ENCODE data around the gene BCL7B.
"Not testable (repeated sequence)": the region's sequence is repeated elsewhere in the genome, so short reads cannot be mapped to it uniquely, and the experiment has no call there.

DNA sequence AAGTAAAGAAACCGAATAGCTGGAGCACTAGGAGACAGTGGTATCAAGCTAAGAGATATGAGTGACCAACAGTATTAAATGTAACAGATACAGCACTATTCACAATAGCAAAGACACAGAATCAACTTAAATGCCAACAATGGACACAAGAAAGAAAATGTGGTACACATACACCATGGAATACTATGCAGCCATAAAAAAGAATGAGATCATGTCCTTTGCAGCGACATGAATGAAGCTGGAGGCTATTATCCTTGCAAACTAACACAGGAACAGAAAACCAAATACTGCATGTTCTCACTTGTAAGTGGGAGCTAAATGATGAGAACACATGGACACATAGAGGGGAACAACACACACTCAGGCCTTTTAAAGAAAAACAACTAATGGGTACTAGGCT, 62.0 kb downstream of the BCL7B start:
- TF ChIP-seq YEATS2 (CRISPR knock-in tag; IDR thresholded peaks at IDR 0.05; ENCODE audit: borderline replicate concordance); TOE1 (CRISPR knock-in tag; IDR thresholded peaks at IDR 0.05); ZNF263 (CRISPR knock-in tag; IDR thresholded peaks at IDR 0.05); MAFF (IDR thresholded peaks at IDR 0.05; ENCODE audit: low read depth, low read length); FOXP1 (IDR thresholded peaks at IDR 0.05); FOXP1 (CRISPR knock-in tag; IDR thresholded peaks at IDR 0.05); POLR2A (IDR thresholded peaks at IDR 0.05; ENCODE audit: insufficient read depth in 1 of 2, low read depth in 2 of 2, low read length in 2 of 2); ARID5B (CRISPR knock-in tag; IDR thresholded peaks at IDR 0.05); ZNF570 (CRISPR knock-in tag; IDR thresholded peaks at IDR 0.05; ENCODE audit: borderline replicate concordance); EED (CRISPR knock-in tag; IDR thresholded peaks at IDR 0.05); ZNF512 (CRISPR knock-in tag; IDR thresholded peaks at IDR 0.05); MAZ (IDR thresholded peaks at IDR 0.05; ENCODE audit: borderline replicate concordance, low read depth, low read length); MAZ (CRISPR knock-in tag; IDR thresholded peaks at IDR 0.05; ENCODE audit: low read depth); NCOR1 (IDR thresholded peaks at IDR 0.05; ENCODE audit: borderline replicate concordance, low read length): not testable (repeated sequence)
- TF ChIP-seq, protein P1, sequence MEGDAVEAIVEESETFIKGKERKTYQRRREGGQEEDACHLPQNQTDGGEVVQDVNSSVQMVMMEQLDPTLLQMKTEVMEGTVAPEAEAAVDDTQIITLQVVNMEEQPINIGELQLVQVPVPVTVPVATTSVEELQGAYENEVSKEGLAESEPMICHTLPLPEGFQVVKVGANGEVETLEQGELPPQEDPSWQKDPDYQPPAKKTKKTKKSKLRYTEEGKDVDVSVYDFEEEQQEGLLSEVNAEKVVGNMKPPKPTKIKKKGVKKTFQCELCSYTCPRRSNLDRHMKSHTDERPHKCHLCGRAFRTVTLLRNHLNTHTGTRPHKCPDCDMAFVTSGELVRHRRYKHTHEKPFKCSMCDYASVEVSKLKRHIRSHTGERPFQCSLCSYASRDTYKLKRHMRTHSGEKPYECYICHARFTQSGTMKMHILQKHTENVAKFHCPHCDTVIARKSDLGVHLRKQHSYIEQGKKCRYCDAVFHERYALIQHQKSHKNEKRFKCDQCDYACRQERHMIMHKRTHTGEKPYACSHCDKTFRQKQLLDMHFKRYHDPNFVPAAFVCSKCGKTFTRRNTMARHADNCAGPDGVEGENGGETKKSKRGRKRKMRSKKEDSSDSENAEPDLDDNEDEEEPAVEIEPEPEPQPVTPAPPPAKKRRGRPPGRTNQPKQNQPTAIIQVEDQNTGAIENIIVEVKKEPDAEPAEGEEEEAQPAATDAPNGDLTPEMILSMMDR (CRISPR knock-in tag; IDR thresholded peaks at IDR 0.05), result not testable (repeated sequence)
